Natural killer cell treated with Interleukin-12 subunit alpha and Interleukin-12 subunit beta and Interleukin-15 and Interleukin-18, amount 100 ng/mL, for 72 hours (primary cell): ENCODE results near the gene BARD1. TPM values are rescaled to one million over a fixed set of nuclear protein-coding genes. Genes with fewer than 3 reads are reported as not detected.
A peak's percentile ranks its signal among the peaks of the same experiment; 100 is the strongest.
"Not testable (repeated sequence)": the region's sequence is repeated elsewhere in the genome, so short reads cannot be mapped to it uniquely, and the experiment has no call there.

ENCODE experiments used
- ATAC-seq, 2 donors: fragments of 150-1000 bp; cut with Tn5 transposase in 1 of 2; sonication (Bioruptor Pico), chemical (Tn5 transposase) in 1 of 2; 2 replicates each; pipeline ENCODE4 v1.10.0; 2021
- DNase-seq: peaks from one replicate; pipeline ENCODE4 v3.0.0; 2022; ENCODE audit warnings: low spot score
- H3K27ac Mint-ChIP-seq, 2 donors: 1 replicate in 1 of 2; 2 replicates in 1 of 2; pipeline ENCODE4 v1.8.0; 2022; ENCODE audit warnings: mixed read lengths in 2 of 2, mild to moderate bottlenecking in 1 of 2, moderate library complexity in 1 of 2
- H3K27me3 Mint-ChIP-seq, 2 donors: 1 replicate in 1 of 2; 2 replicates in 1 of 2; pipeline ENCODE4 v1.8.0; 2022; ENCODE audit warnings: mixed read lengths in 2 of 2
- H3K36me3 Mint-ChIP-seq: one replicate; pipeline ENCODE4 v1.8.0; 2022; ENCODE audit warnings: mixed read lengths
- H3K4me1 Mint-ChIP-seq, 2 donors: 1 replicate in 1 of 2; 2 replicates in 1 of 2; pipeline ENCODE4 v1.8.0; 2022; ENCODE audit warnings: low read depth in 2 of 2, mixed read lengths in 2 of 2, mild to moderate bottlenecking in 1 of 2
- H3K4me3 Mint-ChIP-seq: one replicate; pipeline ENCODE4 v1.8.0; 2022; ENCODE audit warnings: mixed read lengths
- H3K9me3 Mint-ChIP-seq: 2 replicates; pipeline ENCODE4 v1.8.0; 2022; ENCODE audit warnings: mixed read lengths
- total RNA-seq, 2 donors: library from RNA; stranded (reverse); gene quantifications; one replicate each; pipeline ENCODE4 v1.2.3, GENCODE V29; 2022

Gene BARD1
- total RNA-seq, 2 donors from 2014 or later: 23.4 to 52.1 TPM

GRCh38 chr2:214737188-214737587, 72.3 kb downstream of the BARD1 start:
- Mint-ChIP-seq H3K4me3 (peak overlapping the region; percentile 50), H3K4me1 (peaks cover 5 to 19% of the 10 kb centered on the region in 2 donors), H3K27me3 (no peaks in the 10 kb centered on the region), H3K36me3 (peaks cover 7% of the 10 kb centered on the region), H3K9me3 (no peaks in the 10 kb centered on the region), H3K27ac (peak overlapping the region in 1 of 2 donors; percentile 48)
- DNase-seq (no peak), ATAC-seq (peak; percentile 73 to 92)

DNA sequence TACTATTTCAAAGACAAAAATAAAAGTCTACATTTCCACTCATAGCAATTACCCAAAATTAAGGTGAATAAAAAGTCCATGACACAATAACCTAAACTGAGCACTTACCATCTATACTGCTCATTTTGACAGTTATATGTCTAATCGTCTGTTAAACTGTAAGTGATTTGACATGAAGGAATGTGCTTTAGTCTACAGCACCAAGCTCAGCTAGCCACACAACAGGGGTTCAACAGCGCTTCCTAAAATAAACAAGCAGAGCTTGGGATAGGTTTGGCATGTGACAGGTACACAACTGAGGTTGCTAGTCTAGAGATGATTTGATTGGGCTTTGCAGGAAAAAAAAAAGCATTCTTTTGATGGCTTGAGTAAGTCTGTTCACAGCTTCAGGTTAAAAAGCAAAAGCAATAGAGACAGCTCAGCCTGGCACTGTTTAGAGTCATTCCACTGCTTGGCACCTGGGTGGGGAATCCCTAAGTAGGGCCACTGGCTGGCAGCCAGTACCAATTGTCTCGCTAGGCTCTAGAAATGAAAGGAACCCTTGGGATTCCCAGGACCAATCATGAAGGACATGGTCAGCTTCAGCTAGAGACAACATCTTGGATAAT, 78.6 kb downstream of the BARD1 start:
- Mint-ChIP-seq H3K27me3 (no peaks in the 10 kb centered on the region), H3K4me3 (no peak overlapping the region), H3K27ac (no peak overlapping the region), H3K36me3 (peaks cover 7% of the 10 kb centered on the region), H3K4me1 (no peaks in the 10 kb centered on the region), H3K9me3 (no peaks in the 10 kb centered on the region)
- DNase-seq (no peak), ATAC-seq (peak in 1 of 2 donors; percentile 51)

DNA sequence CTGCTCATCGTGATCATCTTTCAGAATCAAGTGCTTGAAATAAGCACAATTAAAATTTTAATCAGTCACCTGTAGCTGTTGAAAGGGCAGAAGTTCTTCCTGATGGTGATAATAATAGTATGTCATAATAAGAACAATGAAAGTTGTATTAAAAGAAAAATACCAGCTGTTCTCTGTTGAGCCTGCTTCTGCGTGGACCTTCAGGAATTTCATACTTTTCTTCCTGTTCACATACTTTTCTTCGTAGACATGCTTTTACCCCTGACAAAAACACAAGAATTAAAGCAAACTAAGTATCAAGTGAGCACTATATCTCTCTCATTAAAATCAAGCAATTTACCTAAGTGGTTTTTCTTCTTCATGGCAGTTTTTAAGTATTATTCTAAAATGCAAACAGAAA, 79.2 kb downstream of the BARD1 start:
- Mint-ChIP-seq H3K27me3 (no peaks in the 10 kb centered on the region), H3K4me1 (no peaks in the 10 kb centered on the region), H3K9me3 (no peaks in the 10 kb centered on the region), H3K27ac (no peak overlapping the region), H3K4me3 (no peak overlapping the region), H3K36me3 (peaks cover 7% of the 10 kb centered on the region)
- ATAC-seq: no peak
- no peak for DNase-seq

- ATAC-seq (no peak), DNase-seq (no peak)
- no peaks in the 10 kb centered on the region for H3K4me1 Mint-ChIP-seq
- H3K36me3 Mint-ChIP-seq: peaks cover 26% of the 10 kb centered on the region
- H3K9me3 Mint-ChIP-seq: no peaks in the 10 kb centered on the region
- no peak overlapping the region for H3K4me3 Mint-ChIP-seq
- H3K27ac Mint-ChIP-seq: no peak overlapping the region
- H3K27me3 Mint-ChIP-seq: no peaks in the 10 kb centered on the region
Measured at GRCh38 chr2:214724741-214725140, 84.7 kb downstream of the BARD1 start.

- H3K27me3 Mint-ChIP-seq, H3K27ac Mint-ChIP-seq, H3K4me1 Mint-ChIP-seq, H3K9me3 Mint-ChIP-seq, DNase-seq, ATAC-seq, H3K4me3 Mint-ChIP-seq: not testable (repeated sequence)
- peaks cover 28% of the 10 kb centered on the region for H3K36me3 Mint-ChIP-seq
Measured at GRCh38 chr2:214717837-214718236, 91.6 kb downstream of the BARD1 start.

DNA sequence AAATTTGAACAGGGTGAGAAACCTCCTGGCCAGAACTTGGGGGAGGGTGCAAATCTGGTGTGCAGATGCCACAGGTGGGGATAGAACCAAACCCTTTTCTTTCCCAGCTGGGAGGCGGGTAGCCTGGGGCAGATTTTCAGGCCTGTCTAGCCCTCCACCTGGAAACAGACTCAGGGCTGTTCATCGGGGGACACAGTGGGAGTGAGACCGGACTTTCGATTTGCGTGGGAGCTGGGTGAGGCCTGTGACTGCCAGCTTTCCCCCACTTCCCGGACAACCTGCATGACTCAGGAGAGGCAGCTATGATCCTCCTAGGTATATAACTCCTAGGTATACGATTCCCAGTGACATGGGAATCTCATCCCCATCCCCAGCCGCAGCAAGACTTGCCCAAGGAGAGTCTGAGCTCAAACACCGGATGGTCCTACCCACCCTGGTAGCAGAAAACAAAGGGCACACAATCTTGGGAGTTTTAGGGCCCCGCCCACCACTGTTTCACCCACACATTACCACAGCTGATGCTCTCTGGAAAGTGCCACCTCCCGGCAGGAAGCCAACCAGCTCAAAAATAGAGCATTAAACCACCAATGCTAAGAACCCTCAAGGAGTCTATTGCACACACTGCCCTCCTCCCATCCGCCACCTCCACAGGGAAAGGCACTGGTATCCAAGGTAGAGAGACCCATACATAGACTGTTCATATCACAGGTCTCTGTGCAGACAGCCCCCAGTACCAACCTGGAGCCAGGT, 92.5 kb downstream of the BARD1 start:
- H3K9me3 Mint-ChIP-seq: peaks cover 4% of the 10 kb centered on the region
- H3K27me3 Mint-ChIP-seq: no peaks in the 10 kb centered on the region
- ATAC-seq: no peak
- peaks cover 28% of the 10 kb centered on the region for H3K36me3 Mint-ChIP-seq
- no peak overlapping the region for H3K4me3 Mint-ChIP-seq
- peaks cover 10% of the 10 kb centered on the region in 2 donors for H3K4me1 Mint-ChIP-seq
- DNase-seq: no peak
- no peak overlapping the region for H3K27ac Mint-ChIP-seq

DNA sequence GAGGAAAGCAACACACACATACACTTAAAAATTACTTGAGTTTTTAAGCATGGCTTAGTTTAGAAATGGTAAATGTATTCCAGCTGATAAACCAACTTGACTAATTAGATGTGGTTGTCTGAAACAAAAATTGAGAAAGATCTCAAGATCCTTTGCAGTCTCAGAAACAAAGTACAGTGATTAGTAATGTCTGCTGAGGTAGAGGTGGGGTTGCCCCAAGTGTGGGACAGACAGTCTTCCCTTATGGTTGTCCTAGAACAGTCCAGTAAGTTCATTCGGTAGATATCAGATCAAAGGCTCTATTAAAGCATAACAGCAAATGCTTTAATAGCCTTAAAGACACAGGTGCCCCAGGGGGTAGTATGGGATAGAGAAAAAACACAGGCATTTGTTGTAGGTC, 94.5 kb downstream of the BARD1 start:
- DNase-seq (no peak), ATAC-seq (no peak)
- Mint-ChIP-seq H3K27ac (no peak overlapping the region), H3K4me1 (peaks cover 10% of the 10 kb centered on the region in 2 donors), H3K36me3 (peaks cover 10% of the 10 kb centered on the region), H3K4me3 (no peak overlapping the region), H3K9me3 (peaks cover 4% of the 10 kb centered on the region), H3K27me3 (no peaks in the 10 kb centered on the region)

DNA sequence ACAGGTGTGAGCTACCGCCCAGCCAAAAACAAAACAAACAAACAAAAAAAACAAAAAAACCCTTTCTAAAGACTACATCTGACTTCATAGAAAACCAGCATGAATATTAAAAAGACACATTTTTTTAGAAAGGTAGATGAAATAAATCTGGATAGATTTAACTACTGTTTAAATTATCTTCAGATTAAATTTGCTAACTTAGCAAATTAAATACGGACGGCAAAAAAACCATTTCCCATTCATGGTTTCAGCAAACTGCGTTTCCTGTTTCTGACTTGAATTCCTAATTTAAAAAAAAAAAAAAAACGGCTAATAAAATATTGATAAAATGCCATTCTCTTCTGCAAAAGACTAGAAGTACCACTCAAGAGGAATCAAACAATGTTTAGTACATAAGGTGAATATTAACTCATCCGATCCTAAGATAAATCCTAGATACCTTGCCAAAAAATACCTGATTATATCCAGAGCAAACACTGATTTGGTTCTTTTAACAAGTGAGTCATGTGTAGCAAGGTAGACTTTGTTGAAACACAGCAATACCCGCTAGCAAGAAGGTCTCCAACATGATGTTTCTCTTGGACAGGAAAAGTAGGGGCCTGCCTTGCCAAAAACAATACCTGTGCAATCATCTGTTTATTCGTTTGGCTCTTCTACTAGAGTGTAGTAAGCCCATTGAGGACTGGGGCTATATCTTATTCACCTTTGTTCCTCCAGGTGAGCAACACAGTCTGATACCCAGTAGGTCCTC, 96.2 kb downstream of the BARD1 start:
- no peak for DNase-seq
- peaks cover 8 to 10% of the 10 kb centered on the region in 2 donors for H3K4me1 Mint-ChIP-seq
- H3K36me3 Mint-ChIP-seq: peaks cover 6% of the 10 kb centered on the region
- no peak for ATAC-seq
- no peak overlapping the region for H3K4me3 Mint-ChIP-seq
- no peak overlapping the region for H3K27ac Mint-ChIP-seq
- H3K9me3 Mint-ChIP-seq: peaks cover 4% of the 10 kb centered on the region
- H3K27me3 Mint-ChIP-seq: no peaks in the 10 kb centered on the region

DNA sequence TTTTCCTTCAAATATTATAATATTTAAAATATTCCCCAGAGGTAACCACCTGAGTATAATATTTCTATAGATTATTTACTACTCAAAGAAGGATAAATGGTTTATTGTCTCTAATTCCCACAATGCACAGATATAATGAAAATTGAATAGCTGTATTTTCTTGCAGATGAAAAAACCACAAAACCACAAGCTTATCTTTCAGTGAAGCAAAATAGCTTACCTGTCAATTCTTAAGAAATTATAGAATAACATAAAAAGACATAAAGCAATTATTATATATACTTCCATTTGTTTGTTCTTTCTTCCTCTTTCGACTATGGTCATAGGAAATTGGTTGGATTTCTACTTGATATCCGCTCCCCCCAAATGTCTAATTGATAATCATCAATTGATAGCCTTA, 98.8 kb downstream of the BARD1 start:
- Mint-ChIP-seq H3K27ac (no peak overlapping the region), H3K9me3 (no peaks in the 10 kb centered on the region), H3K27me3 (no peaks in the 10 kb centered on the region), H3K4me1 (peaks cover 0 to 5% of the 10 kb centered on the region in 2 donors), H3K36me3 (no peaks in the 10 kb centered on the region), H3K4me3 (no peak overlapping the region)
- no peak for DNase-seq
- no peak for ATAC-seq

- ATAC-seq: no peak
- no peaks in the 10 kb centered on the region for H3K4me1 Mint-ChIP-seq
Measured at GRCh38 chr2:214706986-214707385, 102.5 kb downstream of the BARD1 start.

DNA sequence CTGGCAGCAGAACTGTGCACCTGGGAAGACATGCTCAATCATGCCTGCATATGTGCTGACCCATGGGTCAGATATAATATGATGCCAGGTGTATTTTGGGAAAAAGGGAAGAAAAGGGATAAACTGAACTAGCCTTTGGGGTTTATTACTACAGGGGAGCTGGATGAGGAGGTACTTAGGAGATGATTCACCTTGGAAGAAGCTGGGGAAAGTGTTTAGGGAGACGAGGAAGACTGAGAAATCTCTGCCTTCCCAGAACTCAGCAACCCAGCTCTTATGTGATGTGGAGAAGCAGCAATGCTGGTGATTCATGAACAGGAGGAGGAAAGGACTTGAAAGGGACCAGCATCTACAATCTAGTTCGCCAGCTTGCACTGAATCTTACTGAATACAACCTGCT, 110.2 kb downstream of the BARD1 start:
- Mint-ChIP-seq H3K36me3 (peaks cover 8% of the 10 kb centered on the region), H3K27me3 (peaks cover 6 to 18% of the 10 kb centered on the region in 2 donors), H3K4me1 (no peaks in the 10 kb centered on the region), H3K4me3 (no peak overlapping the region), H3K27ac (no peak overlapping the region), H3K9me3 (peaks cover 6% of the 10 kb centered on the region)
- ATAC-seq (no peak), DNase-seq (no peak)

More at GRCh38 chr2:214706986-214707385, 102.5 kb downstream of the BARD1 start:
- DNase-seq: no peak
- Mint-ChIP-seq H3K4me3 (no peak overlapping the region), H3K27me3 (peaks cover 5 to 18% of the 10 kb centered on the region in 2 donors), H3K36me3 (no peaks in the 10 kb centered on the region), H3K9me3 (no peaks in the 10 kb centered on the region), H3K27ac (no peak overlapping the region)

DNA sequence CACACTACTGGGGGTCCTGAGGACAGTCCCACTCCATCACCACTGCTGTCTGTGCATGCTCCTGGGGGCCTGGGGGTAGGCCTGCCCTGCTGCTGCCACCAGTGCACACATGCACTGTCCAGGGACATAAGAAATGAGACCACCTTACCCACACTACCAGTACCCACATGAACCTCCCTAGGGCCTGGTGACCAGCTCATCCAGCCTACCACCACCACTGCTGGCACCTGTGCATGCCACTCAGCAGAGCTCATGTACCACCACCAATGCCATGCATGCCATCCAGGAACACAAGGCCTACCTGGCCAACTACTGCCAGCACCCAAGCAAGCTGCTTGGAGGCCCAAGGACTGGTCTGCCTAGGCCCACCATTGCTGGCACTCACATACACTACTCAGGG, 112.8 kb downstream of the BARD1 start:
- Mint-ChIP-seq H3K9me3 (peaks cover 6% of the 10 kb centered on the region), H3K4me3 (no peak overlapping the region), H3K27ac (no peak overlapping the region), H3K36me3 (peaks cover 8% of the 10 kb centered on the region), H3K4me1 (no peaks in the 10 kb centered on the region), H3K27me3 (peaks cover 0 to 3% of the 10 kb centered on the region in 2 donors)
- no peak for DNase-seq
- peak; percentile 49 to 59 for ATAC-seq

DNA sequence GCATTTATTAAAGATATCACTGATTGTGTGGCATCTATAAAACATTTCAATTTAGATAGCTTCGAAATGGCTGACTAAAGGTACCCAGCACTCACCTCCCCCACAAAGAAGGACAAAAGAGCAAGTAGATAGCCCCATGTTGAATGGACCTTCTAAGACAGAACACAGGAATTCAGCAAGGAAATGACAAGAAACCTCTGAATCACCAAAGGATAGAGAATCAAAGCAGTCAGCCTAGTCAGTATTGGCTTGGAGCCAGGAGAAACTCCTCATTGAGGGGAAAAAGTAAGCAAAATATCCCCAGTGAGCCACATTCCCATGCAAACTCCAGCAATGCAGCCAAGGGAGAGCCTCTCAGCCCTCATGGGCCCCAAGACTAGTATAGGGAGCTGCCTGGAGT, 113.7 kb downstream of the BARD1 start:
- H3K4me3 Mint-ChIP-seq: no peak overlapping the region
- ATAC-seq: no peak
- H3K4me1 Mint-ChIP-seq: no peaks in the 10 kb centered on the region
- no peak overlapping the region for H3K27ac Mint-ChIP-seq
- no peak for DNase-seq
- peaks cover 0 to 3% of the 10 kb centered on the region in 2 donors for H3K27me3 Mint-ChIP-seq
- H3K36me3 Mint-ChIP-seq: peaks cover under 1% of the 10 kb centered on the region
- H3K9me3 Mint-ChIP-seq: no peaks in the 10 kb centered on the region

- Mint-ChIP-seq H3K27ac (peak overlapping the region in 1 of 2 donors; percentile 34), H3K4me3 (peak overlapping the region; percentile 83)
- not testable (repeated sequence) for H3K27me3 Mint-ChIP-seq, H3K9me3 Mint-ChIP-seq, H3K4me1 Mint-ChIP-seq, H3K36me3 Mint-ChIP-seq, ATAC-seq, DNase-seq
Measured at GRCh38 chr2:214683557-214683956, 125.9 kb downstream of the BARD1 start.
